Adipose tissue (tissue), 3 donors: Measurements from ENCODE around the gene FBXW9. TPM values are rescaled to one million over a fixed set of nuclear protein-coding genes. Genes with fewer than 3 reads are reported as not detected.
"Not testable (repeated sequence)": the region's sequence is repeated elsewhere in the genome, so short reads cannot be mapped to it uniquely, and the experiment has no call there.

Experiments used
- H3K27ac ChIP-seq: one replicate; pipeline ENCODE4 v1.5.1; 2013; ENCODE audit warnings: low read depth, low read length
- WGBS, 3 donors: extraction: QIAGEN DNeasy Blood & Tissue Kit; methylation state at CpG; one replicate each; pipeline ENCODE4 v1.1.7; 2013; 5-methylcytosine and 5-hydroxymethylcytosine counted together
- polyA plus RNA-seq, 3 donors: library from polyadenylated mRNA; stranded (reverse); fragments of 200-250 nt; gene quantifications; one replicate each; pipeline ENCODE4 v1.2.3, GENCODE V29; 2013
- donor health status: healthy with polysubstance abuse.
- donor health status: Bipolar disorder and iron deficiency.
- donor health status: healthy.

Gene FBXW9
- polyA plus RNA-seq, 3 donors, result 3.9 to 7.4 (median 6.6) TPM

DNA sequence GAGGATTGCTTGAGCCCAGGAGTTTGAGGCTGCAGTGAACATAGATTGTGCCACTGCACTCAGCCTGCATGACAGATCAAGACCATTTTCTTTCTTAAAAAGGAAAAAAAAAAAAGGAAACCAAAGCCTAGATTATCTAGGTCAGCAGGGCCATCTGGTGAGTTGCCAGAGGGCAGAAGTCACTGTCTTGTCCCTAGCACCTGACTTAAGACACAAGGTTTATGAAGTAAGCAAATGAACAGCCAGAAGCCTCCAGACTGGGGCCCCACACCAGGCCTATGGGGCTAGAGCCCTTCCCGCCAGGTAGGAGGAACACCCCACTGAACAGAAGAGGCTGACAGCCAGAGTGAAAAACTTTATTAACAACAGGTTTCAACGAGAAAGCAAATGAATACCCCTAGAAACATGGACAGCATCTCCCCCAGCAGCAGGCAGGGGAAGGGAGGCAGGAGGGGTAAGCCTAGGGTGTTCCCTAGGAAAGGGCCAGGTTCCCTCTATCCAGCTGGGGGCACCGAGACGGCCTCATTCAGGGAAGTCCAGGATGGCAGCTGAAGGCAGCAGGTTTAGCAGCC is 28.6 kb downstream of the FBXW9 start:
- WGBS, 3 donors, result 73 to 79% (median 75%) methylated on average over 4 of the region's 4 CpGs
- no peak overlapping the region for H3K27ac ChIP-seq

DNA sequence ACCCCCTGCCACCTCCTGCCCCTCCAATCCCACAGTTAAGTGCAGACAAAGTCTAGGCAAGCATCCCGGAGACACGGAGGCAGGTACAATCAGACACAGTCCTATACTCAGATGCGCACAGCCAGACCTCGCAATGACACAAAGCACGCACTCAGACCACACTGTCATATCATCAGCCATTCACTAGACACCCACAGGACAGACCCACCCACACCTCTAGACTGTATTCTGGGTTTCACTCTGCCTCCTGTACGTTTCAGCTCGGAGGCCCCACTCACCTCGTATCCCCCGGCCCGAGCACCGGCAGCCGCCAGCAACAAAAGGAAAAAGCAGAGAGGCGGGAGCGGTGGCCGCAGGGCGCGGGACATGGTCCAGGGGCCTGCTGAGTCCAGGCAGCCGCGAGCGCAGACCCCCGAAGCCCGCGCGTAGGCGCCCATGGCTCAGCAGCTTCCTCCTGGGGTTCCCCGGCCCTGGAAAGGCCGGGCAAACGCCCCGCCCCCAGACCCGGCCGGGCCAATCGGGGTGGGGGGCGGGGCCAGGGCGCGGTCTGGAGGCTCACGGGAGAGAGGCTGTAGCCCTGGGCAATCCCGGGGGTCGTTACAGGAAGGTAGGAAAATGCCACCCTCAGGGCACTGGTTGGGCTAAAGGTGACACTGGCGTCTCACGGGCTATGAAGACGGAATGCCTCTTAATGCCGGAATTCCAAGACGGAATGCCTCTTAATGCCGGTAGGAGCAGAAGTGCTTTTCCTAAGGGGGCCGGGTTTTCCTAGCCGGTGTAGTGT is 30.0 kb downstream of the FBXW9 start, which contains the start of the genes MAN2B1 and WDR83:
Gene MAN2B1, minus strand, starts transcription at position 478 of the 784 bp plus-strand sequence. Its CDS starts 41 bp downstream, at position 437.
Gene WDR83, plus strand, starts transcription at position 543 of the 784 bp plus-strand sequence. CDS start 2,984 bp downstream, outside the sequence.
- 1 to 3% (median 2%) methylated on average over 41 to 46 of the region's 46 CpGs for WGBS, 3 donors
- H3K27ac ChIP-seq, result no peak within 1 kb of the TSS

DNA sequence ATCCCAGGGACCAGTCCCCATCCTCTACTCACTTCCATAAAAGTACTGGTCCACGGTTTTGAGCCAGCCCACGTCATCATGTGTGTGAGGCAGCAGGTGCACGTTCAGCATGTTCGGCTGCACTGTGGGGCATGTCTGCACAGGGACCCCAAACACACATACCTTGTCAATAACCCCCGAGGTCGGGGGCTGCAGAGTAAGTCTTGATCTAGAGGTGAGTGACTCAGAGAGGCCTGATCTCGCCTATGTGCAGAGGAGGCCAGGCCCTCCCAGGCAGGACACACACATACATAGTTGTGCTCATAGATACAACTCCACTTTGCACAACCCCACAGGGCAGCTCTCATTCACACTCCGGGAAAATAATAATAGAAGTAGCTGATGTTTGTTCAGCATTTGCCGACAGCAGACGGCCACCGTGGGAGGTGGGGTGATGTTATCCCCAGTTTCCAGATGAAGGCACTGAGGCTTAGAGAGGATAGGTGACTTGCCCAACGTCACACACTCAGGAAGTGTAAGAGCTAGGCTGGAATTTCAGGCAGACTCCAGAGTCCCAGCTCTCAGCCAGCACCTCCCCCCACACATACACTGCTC is 30.7 kb downstream of the FBXW9 start:
- no peak overlapping the region for H3K27ac ChIP-seq
- 40 to 49% (median 43%) methylated on average over 12 of the region's 12 CpGs for WGBS, 3 donors

DNA sequence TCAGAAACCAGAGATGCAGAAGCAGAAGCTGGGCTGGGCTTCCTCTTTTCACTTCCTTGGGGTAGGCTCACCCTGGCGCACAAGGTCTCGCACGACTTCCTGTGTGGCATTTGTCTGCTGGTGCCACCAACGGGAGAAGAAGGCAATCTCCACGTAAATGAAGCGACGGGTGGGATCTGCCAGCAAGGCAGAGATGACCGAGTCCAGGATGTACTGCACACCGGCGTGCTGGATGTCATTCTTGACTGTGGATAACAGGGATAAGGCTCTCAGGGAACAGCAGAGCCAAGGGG is 31.2 kb downstream of the FBXW9 start:
- H3K27ac ChIP-seq, result no peak overlapping the region
- WGBS, 3 donors, result 54 to 78% (median 54%) methylated on average over 10 of the region's 10 CpGs

DNA sequence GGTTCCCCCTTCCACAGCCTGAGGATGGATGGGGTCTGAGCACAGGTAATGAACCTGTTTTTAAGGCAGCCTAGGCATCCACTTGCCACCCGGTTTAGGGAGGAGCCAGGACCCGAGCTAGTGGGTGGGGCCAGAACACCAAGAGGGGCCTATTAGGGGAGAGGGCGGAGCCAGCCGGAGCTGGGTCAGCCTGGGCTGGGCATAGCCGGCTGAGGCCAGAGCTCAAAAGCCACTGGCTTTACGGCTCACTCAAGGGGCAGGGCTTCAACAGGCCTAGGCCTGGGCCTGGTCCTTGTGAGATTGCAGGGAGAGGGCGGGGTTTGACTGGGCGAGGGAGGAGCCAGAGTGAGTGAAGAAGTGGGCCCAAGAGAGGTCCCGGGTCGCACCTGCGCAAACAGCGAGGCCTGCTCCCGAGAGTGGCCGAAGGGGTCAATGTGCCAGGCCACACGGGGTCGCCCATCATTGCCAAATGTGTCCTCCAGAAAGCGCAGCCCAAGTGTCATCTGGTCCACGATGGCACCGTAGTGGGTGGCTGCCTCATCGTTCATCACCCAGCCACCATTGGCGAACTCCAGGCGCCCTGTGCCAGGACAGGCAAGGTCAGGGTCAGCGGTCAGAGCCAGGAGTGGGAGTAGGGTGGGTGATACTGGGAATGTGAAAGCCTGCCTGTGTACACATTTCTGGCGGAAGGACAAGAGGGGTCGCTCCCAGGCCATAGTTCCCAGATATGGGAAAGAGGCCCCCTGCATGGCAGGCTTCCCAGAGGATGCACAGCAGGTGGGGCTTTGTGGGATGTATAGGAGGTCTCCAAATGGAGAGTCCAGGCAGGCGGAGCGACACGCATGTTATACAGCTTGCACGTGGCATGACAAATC is 31.8 kb downstream of the FBXW9 start:
- H3K27ac ChIP-seq, result no peak overlapping the region
- 80 to 87% (median 83%) methylated on average over 29 of the region's 29 CpGs for WGBS, 3 donors

DNA sequence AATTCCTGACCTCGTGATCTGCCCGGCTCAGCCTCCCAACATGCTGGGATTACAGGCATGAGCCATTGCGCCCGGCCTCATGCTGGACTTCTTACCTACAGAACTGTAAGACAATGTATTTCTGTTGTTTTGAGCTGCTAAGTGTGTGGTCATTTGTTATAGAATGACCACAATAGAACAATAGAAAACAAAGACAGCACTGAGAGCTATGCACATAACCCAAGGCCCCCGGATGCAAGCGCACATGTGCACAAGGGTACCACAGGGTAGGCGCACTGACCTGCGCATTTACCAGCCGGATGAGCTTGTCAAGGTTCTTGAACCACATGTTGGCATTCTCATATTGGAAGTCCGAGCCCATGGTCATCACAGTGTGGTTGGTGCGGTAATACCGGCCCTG is 35.5 kb downstream of the FBXW9 start:
- no peak overlapping the region for H3K27ac ChIP-seq
- 92 to 94% (median 93%) methylated on average over 12 of the region's 12 CpGs for WGBS, 3 donors

DNA sequence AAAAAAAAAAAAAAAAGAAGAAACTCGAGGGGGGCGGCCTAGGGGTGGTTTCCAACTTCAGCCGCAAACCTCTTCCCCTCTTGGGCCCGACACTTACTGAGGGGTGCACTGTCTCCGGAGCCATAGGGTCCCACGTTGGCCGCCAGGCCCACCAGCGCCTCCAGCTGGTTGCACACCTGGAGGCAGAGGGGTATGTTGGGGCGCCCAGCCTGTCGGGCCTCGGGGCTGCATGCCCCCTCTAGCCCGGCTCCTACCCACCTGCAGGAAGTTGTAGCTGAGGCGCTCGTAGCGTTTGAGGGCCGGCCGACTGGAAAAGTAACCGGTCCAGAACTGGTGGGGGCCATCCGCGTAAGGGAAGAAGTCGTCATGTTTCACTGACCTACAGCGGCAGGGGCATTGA is 38.5 kb downstream of the FBXW9 start:
- no peak overlapping the region for H3K27ac ChIP-seq
- WGBS, 3 donors, result 95 to 96% (median 96%) methylated on average over 22 of the region's 22 CpGs

DNA sequence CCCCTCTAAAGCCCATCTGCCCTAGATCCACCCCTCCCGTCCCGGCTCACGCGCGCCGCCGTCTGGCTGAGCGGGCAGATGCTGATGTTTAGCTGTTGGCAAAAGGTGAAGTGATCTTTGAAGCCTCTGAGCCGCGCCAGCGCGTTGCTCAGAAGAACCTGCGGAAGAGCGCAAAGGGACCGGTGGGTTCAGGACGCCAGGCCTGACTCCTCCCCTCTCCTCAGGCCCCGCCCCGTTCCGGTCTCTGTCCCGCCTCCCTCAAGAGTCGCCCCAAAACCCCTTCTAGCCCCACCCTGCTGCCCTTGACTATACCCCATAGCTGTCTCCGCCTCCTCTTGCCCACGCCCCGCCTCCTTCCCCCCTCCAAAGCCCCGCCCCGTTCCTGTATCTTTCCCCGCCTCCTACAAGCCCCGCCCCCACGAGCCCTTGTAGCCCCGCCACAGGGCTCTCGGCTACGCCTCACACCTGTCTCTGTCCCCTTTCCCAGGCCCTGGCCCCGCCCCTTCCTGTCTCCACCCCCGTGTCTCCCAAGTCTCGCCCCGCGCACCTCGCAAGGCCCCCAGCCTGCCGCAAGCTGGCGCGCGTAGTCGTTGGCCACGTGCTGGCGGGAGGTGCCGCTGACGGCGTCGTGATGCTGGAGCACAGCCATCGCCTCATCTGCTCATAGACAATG is 39.4 kb downstream of the FBXW9 start:
- WGBS, 3 donors, result 63 to 79% (median 74%) methylated on average over 46 to 50 of the region's 50 CpGs
- H3K27ac ChIP-seq, result no peak overlapping the region

DNA sequence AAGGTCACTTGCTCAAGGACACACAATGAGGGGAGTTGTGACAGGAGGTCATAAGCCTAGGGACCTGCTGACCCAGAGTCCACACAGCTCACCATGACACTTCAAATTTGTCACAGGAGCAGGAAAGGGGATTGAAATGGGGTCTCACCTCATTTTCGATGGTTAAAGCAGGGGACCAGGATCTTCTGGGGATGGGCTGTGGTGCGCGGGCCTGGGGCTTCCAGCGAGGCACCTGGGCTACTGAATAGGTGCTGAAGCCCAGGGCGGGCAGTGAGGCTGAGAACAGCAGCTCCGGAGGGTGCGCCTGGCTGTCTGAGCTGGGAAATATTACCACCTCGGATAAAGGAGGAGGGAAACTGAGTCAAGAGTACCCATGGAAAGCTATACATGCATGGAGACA is 40.9 kb downstream of the FBXW9 start:
- WGBS, 3 donors, result 92 to 97% (median 95%) methylated on average over 8 of the region's 8 CpGs
- no peak overlapping the region for H3K27ac ChIP-seq

DNA sequence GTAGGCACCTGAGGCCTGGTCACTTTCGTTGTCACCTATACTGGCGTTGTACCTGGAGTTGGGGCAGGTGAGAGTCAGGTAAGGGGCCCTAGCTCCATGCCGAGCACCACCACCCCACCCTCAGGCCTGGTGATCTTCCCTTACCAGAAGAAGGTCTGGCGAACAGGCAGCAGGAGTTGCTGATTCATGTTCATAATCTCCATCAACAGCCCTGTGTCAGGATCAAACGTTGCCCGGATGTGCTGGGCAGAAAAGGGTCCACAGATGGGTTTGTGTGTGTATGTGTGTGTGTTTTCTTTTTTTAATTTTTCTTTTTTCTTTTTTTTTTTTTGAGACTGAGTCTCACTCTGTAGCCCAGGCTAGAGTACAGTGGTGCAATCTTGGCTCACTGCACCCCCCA is 44.2 kb downstream of the FBXW9 start:
- no peak overlapping the region for H3K27ac ChIP-seq
- 89 to 95% (median 92%) methylated on average over 6 of the region's 6 CpGs for WGBS, 3 donors

DNA sequence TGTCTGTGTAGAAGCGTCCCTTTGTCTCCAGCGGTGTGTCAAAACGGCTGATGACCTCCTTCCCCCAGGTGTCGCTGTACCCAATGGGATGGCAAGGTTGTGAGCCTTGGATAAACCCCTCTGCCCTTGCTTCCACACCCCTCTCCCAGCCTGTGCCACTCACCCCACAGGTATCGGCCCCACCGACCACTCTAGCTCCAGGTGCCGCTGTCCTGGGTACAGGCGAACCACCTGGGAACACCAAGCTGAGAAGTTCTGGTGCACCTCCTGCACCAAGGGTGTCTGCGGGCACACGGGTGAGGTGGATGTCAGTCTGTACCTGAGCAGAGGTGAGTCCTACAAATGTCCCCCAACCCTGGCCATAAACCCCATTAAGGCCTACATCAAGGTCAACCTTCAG is 46.5 kb downstream of the FBXW9 start:
- WGBS, 3 donors, result 93 to 97% (median 96%) methylated on average over 10 of the region's 10 CpGs
- H3K27ac ChIP-seq, result no peak overlapping the region

DNA sequence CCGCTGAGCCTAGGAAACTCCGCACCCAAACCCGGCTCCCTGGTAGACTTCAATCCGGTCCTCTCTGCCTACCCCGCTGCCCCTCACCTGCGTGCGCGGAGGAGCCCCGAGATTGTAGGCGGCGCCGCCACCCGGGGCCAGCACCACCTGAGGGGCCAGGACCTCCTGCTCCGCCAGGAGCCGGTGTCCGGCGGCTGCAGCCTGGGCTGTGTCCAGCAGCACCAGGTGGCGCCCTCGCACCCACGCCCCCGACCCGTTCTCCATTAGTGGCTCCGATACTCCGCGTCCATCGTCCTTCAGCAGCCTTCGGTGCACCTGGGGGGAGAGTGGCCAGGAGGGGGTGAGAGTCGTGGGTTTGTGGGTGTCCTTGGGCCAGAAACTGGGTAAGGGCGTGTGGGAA is 48.3 kb downstream of the FBXW9 start:
- 9 to 21% (median 20%) methylated on average over 27 to 29 of the region's 29 CpGs for WGBS, 3 donors
- H3K27ac ChIP-seq, result no peak overlapping the region

DNA sequence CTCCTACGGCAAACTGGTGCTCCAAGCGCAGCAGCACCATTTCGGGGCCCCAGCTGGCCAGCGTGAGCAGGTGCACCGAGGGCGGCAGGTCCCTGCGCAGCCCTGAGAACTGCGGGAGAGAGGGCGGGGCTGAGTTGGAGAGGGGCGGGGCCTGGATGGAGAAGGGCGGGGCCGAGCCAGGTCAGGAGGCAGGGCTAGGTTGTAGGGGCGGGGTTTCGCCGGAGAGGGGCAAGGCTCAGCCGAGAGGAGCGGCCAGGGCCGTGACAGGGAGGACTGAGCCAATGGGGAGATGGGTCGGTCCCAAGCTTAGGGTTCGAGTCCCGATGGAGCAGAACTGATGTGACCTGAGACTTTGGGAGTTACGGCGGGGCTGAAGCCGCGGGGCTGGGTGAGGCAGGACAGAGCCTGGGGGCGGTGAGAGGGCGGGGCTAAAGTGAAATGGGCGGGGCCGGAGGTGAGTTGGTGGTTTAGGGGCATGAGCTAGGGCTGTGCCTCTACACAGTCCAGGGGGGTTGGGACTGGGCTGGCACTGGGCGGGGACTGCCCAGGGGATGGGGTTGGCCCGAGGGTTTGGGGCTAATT is 48.9 kb downstream of the FBXW9 start:
- 11 to 20% (median 12%) methylated on average over 29 to 31 of the region's 31 CpGs for WGBS, 3 donors
- no peak overlapping the region for H3K27ac ChIP-seq

DNA sequence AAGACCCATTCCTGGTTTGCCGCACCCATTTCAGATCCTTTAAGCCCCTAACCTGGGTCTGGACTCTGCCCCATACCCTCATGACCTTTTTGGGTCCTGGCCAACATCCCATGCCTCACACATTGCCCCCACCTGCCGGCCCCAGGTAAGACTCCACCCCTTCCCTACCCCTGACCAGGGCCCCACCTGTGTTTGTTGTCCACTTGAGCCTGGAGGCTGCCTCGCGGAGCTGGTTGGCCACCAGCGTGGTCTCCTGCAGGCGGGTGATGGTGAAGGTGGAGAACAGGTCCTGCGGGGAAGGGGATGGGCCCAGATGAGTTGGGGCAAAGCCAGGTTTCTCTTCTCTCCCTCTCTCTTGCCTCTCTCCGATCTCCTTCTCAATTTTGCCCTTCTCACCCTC is 49.4 kb downstream of the FBXW9 start:
- WGBS, 3 donors, result 54 to 84% (median 83%) methylated on average over 8 of the region's 8 CpGs
- H3K27ac ChIP-seq, result no peak overlapping the region

DNA sequence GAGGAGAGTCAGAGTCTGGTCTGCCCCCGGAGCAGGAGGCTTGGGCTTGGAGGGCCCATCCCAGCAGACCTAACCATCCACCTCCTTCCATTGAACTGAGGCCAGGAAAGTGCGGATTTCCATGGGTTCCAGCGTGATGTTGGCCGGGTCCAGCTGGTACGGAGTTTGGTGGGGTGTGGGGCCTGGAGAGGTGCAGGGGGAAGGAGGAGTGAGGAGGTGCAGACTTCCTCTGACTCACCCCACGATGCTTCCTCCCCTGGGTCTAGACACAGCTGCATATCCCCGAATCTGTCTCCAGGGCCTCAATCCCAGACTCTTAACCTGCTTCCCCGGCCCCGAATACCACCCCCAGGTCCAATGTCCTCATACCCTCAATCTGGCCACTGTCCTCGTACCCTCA is 49.9 kb downstream of the FBXW9 start:
- WGBS, 3 donors, result 80 to 97% (median 86%) methylated on average over 10 of the region's 10 CpGs
- no peak overlapping the region for H3K27ac ChIP-seq

DNA sequence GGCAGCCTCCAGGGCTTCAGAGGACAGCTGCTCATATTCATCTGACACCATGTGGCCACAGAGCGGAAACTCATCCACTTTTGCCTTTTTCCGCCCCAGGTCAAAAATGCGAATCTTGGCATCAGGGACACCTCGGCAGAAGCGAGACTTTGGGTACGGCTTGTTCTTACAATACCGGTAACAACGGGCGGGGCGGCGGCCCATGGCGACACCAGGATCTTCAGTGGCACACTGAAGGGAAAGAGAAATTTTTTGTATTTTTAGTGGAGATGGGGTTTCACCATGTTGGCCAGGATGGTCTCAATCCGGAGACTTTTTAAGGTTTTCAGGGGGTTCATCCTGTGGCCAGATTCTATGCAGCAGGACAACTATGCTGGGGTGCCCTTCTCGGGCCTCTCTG is 52.7 kb downstream of the FBXW9 start:
- H3K27ac ChIP-seq, result not testable (repeated sequence)
- 93 to 96% (median 95%) methylated on average over 14 of the region's 14 CpGs for WGBS, 3 donors

DNA sequence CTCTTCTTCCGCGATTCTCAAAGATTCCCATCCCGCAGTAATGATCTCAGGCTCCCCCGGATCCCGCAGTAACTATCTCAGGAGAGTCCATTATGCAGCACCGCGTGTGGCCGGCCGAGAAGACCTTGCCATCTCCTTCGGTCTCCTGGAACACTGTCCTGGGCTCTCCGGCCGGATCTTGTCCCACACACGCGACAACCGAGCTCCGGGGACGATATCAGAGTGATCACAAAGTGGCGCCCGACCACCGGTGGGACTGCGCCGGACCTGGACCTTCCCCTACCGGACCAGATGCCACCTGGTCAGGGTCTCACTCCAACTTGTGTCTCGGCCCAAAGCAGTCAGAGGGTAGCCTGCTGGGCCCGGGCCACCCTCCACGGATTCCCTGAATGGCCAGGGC is 53.9 kb downstream of the FBXW9 start:
- 90 to 94% (median 93%) methylated on average over 26 of the region's 26 CpGs for WGBS, 3 donors
- H3K27ac ChIP-seq, result no peak overlapping the region

DNA sequence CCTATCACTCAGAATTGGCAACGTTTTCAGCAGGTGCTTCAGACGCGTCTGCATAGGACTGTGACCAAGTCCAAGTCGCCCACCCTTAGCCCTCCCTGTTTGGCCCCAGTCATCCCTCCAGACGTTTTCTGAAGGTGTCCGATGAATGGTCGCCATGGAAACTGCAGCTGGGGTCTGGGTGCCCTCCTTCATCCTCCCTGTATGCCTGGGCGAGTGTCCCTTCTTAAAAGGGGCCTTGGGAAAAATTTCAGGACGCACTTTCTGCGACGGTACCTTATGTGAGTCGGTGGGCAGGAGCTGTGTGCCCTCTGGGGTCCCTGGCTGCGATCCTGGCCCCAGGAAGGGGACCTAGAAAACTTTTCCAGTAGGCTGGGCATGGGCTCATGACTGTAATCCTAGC is 55.0 kb downstream of the FBXW9 start:
- WGBS, 3 donors, result 69 to 81% (median 75%) methylated on average over 13 of the region's 13 CpGs
- no peak overlapping the region for H3K27ac ChIP-seq
